Measurements from ENCODE around the gene PTPRG.

The PTPRG gene

DNA sequence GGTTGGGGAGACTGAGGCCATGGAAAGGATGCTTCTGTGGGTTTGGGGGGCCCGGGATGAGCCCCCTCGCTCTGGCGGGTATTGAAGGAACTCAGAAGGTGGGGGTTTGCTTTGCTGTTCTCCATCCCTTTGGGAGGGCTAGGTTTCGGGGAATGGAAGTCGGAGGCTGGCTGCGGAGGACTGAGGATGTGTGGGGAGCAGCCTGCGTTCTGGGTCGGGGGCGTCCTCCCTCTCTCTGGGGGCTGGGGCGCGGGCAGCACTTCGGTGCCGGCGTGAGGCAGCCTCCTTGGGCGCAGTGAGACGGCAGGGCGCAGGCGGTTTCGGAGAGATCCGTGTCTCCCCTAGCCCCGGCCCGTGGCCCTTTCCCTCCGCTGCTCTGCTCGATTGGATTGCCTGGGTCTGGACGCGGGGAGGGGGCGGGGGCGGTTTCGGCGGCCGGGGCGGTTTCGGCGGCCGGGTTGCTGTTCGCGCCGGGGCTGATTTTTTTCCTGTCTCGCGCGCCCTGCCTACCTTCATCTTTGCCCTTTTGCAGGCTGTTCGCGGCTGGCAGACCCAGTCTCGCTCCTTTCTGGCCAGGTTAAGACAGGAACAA lies 1.4 kb downstream of the PTPRG start:
- no peak for DNase-seq (ENCODE audit: low read depth in 2 of 2)

DNA sequence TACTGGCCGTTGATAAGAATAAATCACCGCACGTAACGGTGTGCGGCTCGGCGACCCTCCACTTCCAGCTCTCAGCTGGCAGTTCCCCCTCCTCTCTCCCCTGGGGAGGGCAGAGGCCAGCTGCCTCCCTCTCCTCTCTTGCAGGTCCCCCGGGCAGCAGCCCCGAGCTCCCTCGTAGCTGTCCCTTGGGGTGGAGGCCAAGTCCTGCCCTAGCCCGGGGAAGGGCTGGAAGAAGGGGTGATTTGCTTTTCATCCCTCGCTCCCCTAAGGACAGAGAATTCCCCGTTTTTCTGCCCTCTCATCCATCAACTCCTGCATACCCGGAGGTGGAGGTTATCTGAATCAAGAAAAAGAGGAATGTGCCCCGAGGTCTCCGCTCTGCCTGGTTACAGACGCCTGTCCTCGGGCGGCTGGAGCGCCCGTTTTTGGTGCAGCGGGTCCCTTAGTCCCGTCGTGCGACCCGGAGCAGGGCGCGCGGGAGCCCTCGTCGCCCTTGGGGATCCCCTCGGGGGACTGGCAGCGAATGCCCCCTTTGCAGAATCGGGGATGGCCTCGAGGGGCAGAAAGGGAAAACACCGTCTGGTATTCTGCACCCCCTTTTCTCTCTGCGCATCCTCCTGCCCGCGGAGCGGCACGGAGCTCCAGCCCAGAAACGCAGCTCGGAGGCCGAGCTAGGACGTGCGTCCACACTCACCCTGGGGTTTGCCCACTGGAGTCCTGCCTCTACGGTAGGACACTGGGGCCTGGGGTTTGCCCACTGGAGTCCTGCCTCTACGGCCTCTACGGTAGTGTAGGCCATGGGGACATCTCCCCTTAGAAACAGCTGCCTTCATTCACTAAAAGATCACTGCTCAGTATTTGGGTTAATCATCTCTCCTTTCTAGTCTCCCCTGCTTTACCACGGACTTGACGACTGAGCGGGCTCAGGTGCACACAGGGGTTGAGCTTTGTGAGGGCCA lies 2.2 kb downstream of the PTPRG start:
- no peak for DNase-seq (ENCODE audit: low read depth in 2 of 2)

DNA sequence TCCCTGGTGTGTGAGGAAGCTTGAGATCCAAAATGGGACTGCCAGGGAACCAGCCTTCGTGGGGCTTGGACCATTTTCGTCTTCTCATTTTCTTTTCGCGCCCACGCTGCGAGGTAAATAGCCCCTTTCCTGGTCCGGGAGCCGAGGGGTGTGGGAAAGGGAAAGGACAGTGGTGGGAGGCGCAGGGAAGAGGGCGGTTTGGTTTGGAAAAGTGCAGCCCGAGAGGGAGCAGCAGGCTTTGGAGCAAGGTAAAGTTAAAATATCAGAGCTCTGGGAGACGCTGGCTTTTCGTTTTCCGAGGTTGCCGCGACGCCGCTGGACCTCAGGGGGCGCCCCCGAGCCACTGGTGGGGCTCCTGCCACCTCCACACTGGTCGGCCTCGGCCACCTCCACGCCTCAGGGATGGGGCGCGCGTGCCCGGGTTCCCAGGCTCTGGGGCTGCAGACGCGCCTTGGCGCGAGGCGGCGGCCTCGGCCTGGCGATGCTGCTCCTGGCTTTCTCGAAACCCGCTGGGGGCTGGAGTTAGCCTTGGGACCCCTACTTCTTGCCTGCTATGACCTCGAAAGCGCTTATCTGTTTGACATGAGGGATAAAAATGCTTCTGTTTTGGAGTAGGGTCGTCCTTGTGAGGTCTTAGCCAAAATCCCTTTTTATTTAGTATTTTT lies 3.2 kb downstream of the PTPRG start:
- no peak for DNase-seq (ENCODE audit: low read depth in 2 of 2)

DNA sequence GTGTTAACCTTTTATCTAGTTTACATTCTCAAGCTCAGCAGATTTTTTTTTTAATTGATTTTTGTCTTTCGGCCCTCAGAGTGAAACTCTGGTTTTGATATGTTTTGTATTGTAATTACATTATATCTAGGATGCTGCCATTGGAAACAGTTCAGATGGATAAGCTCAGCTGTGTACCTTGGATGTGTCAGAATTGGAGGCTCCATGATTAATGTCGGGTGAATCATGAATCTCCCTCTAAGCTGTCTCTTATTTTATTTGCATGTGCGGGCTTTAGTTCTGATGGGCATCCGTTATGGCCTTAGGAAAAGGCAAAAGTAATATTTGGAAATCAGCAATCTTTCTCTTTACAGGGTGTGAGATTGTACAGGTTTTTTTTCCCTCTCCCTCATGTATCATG lies 4.2 kb downstream of the PTPRG start:
- no peak for DNase-seq (ENCODE audit: low read depth in 2 of 2)

DNA sequence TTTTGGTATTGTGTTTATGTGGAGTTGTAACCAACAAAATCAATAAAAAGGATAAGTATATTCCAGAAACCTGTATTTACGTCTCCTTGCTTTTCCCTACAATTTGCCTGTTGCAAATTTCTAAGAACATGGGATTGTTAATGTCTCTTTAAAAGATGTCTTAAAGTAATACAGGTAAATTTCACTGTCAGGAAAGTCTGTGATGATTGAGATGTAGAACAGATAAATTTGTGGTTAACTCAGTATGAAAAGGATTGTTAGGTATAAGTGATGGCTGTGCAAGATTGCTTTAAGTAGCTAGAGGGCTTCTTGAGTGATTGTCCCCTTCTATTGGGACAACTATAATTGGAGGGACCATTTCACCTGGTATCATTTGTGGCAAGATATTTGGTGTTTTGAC lies 6.8 kb downstream of the PTPRG start:
- no peak for DNase-seq (ENCODE audit: low read depth in 2 of 2)

DNA sequence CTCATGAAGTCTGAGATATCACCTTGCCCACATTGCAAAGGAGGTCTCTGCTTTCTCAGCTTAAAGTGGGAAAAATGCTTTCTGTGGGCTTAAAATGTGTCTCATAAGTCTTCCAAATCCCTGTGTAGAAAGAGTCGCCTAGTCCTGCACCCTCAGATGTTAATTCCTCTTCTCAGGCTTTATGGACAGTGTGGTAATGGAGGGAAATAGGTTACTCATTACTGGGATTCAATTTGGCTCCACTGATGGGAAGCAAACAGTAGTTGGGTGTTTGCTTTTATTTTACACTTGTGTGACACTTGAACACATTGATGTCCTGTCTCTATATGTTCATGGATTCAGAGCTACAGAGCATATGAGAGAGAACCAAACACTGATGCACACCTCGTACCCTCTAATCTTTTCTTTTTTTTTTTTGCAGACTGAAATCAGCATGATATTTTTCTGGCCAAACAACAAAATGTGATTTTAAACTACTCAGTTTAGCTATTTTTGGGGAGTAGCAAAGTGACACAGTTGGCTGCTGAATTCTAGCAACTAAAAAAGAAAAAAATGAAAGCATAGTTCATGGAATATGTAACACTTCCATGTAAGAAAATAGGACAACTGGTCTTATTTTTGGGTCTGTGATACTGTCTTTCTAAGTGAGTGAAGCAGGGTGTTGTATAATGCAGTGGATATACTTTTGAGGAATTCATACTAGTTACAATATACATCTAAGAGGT lies 8.6 kb downstream of the PTPRG start:
- no peak for DNase-seq (ENCODE audit: low read depth in 2 of 2)

DNA sequence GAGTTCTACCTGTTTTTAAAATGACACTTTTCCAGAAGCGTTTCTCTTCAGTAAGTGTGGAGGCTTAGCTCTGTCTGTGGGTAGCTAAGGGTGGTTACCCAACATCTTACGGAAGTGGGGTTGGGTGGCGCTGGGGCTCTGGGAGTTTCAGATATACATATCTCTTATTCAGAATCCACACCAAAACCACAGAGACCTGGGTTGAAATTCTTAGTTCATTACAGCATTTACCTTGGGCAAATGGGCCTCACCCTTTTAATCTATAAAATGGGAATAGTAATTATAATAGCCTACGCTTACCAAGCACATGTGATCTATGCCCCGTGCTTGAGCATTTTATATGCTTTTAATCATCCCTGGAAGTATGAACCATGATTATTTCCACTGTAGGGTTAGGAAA lies 9.4 kb downstream of the PTPRG start:
- DNase-seq (ENCODE audit: low read depth in 2 of 2) = no peak

DNA sequence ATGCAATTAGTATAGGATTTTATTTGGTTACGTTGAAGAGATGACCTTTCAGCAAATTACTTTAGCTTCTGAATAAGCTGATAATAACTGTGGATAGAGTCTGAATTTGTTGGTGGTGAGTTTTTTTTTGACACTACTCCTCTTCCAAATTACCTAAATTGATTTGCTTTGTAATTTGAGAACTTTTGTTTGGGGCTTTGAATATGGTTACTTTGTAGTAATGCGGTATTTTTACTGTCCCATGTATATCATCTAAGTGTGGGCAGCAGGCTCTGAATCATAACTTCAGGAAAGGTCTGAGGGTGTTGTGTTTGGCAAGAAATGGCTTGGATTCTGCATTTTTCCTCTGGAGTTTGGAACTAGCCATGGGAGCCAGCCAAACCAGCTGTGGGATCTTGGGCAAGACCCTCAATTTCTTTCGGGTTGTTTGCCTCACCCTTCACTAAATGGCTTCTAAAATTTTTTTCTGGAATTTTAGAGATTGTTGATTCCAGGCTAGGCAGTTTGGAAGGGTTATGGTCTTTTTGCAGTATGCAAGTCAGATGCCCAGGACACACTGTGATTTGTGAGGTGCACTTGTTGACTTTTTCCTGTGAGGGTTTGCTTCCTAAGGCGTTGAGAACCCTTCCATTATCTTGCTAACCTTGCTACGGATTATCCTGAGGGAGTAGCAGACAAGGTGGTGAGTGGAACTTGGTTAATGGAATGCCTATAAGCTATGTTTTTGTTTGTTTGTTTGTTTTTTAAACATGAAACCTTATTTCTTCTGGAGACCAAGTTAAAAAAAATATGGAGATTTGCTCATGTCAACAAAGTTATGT lies 10.4 kb downstream of the PTPRG start:
- no peak for DNase-seq (ENCODE audit: low read depth in 2 of 2)

DNA sequence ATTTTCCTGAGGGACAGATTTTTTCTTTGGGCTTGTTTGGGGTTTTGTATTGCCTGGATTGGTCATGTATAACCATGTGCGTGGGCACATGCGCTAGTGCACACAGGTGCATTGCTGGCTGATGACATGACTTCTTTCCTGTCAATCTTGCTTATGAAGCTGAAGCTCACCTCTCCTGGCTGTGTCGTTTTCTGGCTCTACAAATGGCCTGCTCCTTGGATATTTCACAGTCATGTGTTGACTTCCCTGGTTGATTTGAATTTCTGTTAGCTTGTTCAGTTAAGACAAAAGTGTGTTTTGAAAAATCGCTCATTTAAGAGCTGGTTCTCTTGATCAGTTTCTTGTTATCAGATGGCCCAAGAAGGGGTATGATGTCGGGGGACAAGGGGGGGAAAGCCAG lies 11.5 kb downstream of the PTPRG start:
- no peak for DNase-seq (ENCODE audit: low read depth in 2 of 2)

DNA sequence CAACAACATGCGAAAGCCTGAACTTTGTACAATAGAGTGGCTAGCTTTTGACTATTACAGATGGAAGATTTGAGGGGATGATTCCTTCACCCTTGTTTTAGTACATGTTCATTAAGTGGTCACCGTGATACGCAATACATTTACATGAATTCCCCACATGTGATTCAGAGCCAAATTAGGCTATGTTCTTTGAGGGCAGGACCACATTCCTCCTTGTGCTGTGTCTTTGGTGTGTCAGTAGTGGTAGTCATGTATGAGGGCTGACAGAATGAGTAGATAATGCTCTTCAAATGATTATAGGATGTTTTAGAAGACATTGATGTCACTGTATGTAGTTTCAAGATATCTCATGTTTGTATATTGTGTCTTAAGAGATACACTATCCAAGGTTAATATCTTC lies 12.1 kb downstream of the PTPRG start:
- no peak for DNase-seq (ENCODE audit: low read depth in 2 of 2)

DNA sequence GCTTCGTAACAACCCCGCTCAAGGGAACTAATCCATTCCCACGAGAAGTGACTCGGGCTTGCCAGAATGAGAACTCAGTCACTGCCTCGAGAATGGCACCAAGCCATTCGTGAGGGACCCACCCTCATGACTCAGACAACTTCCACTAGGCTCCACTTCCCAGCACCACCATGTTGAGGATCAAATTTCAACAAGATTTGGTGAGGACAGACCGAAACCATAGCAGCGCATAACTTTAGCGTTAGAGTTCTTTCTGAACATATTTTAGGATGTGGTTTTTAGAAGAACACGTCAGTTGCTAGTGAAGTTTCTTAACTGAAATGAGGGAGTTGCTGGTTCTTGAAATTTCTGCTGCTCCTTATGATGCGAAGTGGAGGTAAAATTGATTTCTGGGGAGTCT lies 13.5 kb downstream of the PTPRG start:
- no peak for DNase-seq (ENCODE audit: low read depth in 2 of 2)

DNA sequence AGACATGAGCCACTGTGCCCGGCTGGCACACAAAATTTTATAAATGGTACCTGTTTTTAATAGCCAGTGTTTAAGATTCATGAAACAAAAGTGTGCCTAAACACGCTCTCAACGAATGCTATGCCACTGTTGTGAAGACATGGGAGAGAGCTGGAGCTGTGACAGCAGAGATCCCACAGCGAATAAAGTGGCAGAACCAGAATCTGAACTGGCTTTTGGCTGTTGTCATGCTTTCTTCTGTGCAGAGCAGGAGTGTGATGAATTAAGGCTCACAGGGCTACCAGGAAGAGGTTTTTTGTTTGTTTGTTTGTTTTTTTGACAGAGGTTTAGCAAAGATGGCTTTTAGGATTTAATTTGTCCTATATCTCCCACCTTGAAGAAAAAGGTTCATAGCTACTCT lies 14.5 kb downstream of the PTPRG start:
- DNase-seq (ENCODE audit: low read depth in 2 of 2) = no peak

DNA sequence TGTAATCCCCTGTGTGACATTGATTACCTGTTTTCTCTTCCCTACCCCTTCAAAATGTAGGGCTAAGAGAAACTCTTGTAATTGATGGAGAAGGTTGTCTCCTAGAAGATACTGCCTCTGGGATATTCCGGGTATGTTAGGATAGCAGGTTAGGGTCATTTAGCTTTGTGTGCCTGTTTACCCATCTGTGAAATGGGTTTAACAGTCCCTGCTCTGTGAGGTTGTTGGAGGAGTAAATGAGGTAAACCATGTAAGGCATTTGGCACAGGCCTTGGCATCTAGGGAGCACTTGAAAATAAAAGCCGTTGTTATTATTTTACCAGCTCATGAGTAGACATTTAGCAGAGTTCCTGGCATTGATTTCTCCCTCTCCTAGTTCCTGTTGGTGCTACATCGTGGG lies 16.4 kb downstream of the PTPRG start:
- no peak for DNase-seq (ENCODE audit: low read depth in 2 of 2)

DNA sequence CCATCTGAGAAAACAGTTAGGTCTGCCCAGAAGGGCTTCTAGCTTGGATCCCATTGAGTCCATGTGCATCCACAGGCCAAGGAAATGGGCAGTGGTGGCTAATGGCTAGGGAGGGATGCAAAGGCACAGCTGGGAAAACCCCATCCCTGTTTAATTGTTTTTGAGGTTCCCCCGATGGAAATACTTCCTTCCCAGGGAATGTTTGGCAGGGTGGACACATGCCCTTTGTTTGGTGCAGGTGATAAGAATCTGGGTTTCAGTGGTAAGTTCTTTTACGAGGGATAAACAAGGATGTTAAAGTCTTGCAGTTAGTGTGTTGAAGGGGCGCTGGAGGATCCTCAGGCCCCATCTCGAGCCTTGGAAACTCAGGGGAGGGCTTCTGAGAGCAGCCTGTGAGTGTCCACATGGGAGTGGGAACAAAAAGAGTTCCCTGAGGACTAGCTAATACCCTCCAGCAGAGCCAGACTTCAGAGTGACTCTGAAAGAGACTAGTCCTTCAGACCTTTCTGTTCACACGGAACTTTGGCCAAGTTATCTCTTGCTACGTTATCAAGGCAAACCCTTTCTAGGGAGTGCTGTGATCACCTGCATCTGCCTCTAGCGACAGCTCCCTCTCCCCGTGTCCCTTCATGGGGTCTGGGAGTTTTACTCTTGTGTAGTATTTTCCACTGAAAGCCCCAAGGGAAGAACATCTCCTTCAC lies 17.4 kb downstream of the PTPRG start:
- no peak for DNase-seq (ENCODE audit: low read depth in 2 of 2)

DNA sequence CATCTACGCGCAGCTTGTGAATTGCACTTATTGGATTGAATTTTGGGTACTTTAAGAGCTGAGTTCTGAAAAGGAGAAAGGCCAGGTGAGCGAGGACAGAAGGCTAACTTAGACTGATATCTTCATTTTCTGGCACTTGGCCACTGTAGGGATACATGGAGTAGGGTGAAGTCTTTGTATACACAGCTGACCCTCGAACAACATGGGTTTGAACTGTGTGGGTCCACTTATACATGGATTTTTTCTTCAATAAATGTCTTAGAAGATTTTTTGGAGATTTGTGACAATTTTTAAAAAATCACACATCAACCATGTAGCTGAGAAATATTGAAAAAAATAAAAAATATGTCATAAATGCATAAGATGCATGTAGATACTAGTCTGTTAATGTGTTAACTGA lies 18.3 kb downstream of the PTPRG start:
- no peak for DNase-seq (ENCODE audit: low read depth in 2 of 2)

DNA sequence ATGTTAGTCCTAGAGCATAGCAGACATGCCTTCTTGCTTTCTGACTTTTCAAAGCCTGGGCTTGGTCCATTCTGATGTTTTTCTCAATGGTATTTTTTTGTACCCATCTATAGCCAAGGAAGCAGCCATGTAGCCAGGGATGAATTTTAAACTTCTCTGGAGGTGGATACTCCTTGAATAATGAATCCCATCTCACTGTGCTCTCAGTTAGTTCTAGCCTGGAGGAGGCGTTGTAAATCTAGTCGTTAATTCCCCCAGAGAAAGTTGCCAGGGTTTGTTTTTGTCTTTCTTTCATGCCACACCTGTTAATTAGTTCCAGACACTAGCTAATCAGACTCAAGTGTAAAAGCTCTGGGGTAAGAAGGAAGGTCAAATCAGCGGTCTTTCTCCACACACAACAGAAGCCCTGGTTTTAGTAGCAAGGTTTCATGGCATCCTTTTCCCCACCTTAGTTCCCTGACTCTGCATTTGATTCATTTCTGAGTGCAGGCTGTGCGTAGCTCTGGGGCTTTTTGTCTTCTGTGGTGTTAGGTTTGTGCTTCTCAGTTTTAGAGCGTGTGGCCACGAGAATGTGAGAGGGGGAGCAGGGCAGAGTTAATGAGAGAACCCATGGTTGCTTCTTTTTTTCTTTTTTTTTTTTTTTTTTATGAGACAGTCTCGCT lies 19.7 kb downstream of the PTPRG start:
- DNase-seq (ENCODE audit: low read depth in 2 of 2) = no peak

DNA sequence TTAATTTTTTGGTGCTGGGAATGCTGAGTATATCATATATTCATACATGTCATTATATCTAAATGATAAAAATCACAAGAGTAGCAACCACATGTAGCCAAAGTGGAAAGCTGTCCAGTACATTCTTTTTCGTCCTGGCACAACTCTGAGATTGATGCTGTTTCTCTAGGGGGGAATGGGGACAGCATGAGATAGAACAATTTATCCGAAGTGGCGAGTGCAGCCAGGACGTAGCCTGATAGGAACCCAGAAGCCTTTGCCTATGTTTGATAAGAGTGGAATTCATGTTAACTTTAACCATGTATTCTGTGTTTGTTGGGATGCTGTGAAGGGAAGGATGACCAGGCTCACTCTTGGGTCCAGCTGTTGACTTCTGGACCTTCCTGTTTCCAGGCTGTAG lies 20.9 kb downstream of the PTPRG start:
- DNase-seq (ENCODE audit: low read depth in 2 of 2) = no peak

DNA sequence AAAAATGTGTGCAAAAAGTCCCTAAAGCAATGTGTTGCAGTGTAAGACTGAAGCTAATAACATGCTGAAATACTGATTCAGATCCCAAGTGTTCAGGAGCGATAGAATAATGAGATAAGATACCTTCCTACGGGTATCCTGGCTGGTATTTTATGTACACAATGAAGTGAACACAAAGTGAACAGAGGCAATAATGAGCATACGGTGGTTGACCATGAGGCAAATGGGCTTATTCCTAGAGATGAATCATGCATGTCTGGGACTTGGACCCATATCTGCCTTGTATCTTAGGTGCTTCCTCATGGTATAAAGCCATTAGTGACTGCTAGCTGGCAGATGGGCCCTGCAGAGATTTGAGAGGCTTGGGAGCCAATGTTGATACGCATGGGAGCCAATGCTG lies 21.5 kb downstream of the PTPRG start:
- no peak for DNase-seq (ENCODE audit: low read depth in 2 of 2)

DNA sequence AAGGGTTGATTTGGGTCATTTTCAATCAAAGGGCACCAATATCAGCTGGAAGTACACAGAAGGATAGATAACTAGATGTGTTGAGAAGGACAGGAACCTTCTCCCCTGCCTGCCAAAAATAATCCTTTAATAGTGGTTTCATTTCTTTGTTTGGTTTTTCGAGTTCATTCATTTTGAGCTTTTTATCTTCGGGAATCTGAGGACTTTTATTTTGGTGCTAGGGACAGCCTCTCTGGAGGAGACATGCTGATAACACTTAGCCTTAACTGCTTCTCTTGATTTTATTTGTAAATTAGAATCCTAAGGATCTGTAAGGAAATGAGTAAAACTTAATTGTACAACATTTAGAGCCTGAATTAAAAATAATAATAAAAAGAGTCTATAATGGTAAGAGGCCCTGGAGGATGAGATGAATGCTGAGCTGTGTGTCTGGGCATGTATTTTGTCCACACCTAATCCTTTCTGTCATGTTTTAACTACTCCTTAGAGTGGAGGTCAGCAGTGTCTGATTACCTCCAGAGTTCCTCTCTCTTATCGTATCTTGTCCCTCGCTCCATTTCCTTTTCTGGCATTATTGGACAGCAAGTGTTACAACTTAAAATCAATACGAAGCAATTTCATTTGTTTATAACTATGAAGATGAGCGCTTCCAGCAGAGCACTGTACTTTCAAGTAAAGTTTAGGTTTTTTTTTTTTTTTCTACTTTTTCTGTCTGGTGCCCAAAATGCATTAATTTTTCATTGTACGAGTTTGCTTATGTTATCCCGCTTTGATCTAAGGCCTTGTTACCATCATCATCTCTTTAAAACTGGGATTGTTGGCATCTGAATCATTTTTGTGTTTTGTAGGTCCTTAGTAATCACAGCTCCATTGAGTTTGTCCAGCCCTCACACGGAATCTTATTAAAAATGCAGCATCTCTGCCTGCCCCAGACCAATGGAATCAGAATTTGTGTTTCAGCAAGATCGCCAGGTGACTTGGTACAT lies 22.8 kb downstream of the PTPRG start:
- no peak for DNase-seq (ENCODE audit: low read depth in 2 of 2)
